ENCODE data around the gene ABL1.

ABL1 gene

GRCh38 chr9:130872508-130872907 lies 37.5 kb downstream of the ABL1 start:
- DNase-seq (ENCODE audit: low read depth) = no peak

GRCh38 chr9:130872912-130873503 lies 38.0 kb downstream of the ABL1 start:
- no peak for DNase-seq (ENCODE audit: low read depth)

GRCh38 chr9:130873966-130874365 lies 38.9 kb downstream of the ABL1 start:
- no peak for DNase-seq (ENCODE audit: low read depth)

- DNase-seq (ENCODE audit: low read depth) = no peak
Observed at GRCh38 chr9:130874783-130875182, 39.7 kb downstream of the ABL1 start.

GRCh38 chr9:130877300-130877699 lies 42.2 kb downstream of the ABL1 start:
- DNase-seq (ENCODE audit: low read depth) = no peak

- DNase-seq (ENCODE audit: low read depth) = no peak
Observed at GRCh38 chr9:130878295-130878694, 43.2 kb downstream of the ABL1 start.

- no peak for DNase-seq (ENCODE audit: low read depth)
Observed at GRCh38 chr9:130879863-130880411, 44.9 kb downstream of the ABL1 start.

GRCh38 chr9:130880599-130881220 lies 45.7 kb downstream of the ABL1 start:
- DNase-seq (ENCODE audit: low read depth) = no peak

- no peak for DNase-seq (ENCODE audit: low read depth)
Observed at GRCh38 chr9:130881516-130881915, 46.5 kb downstream of the ABL1 start.

- DNase-seq (ENCODE audit: low read depth) = no peak
Observed at GRCh38 chr9:130882696-130883225, 47.7 kb downstream of the ABL1 start.

GRCh38 chr9:130883479-130883878 lies 48.4 kb downstream of the ABL1 start:
- DNase-seq (ENCODE audit: low read depth) = no peak

GRCh38 chr9:130884111-130884531 lies 49.1 kb downstream of the ABL1 start:
- DNase-seq (ENCODE audit: low read depth) = no peak

GRCh38 chr9:130884542-130885483 lies 49.8 kb downstream of the ABL1 start:
- DNase-seq (ENCODE audit: low read depth) = no peak

GRCh38 chr9:130885484-130886375 lies 50.7 kb downstream of the ABL1 start:
- no peak for DNase-seq (ENCODE audit: low read depth)

- DNase-seq (ENCODE audit: low read depth) = no peak
Observed at GRCh38 chr9:130886981-130887380, 51.9 kb downstream of the ABL1 start.

GRCh38 chr9:130887494-130888144 lies 52.6 kb downstream of the ABL1 start:
- DNase-seq (ENCODE audit: low read depth) = no peak

GRCh38 chr9:130888146-130888885 lies 53.3 kb downstream of the ABL1 start:
- no peak for DNase-seq (ENCODE audit: low read depth)

- DNase-seq (ENCODE audit: low read depth) = no peak
Observed at GRCh38 chr9:130890124-130890523, 55.1 kb downstream of the ABL1 start.

- no peak for DNase-seq (ENCODE audit: low read depth)
Observed at GRCh38 chr9:130890870-130891687, 56.0 kb downstream of the ABL1 start.

All from stimulated activated CD4-positive, alpha-beta T cell treated with anti-CD3 and anti-CD28 coated beads, Interleukin-2, amount 100 ng/mL, for 4 hours (primary cell).